GM19239 (cell line): ENCODE measurements around the gene PAM.

ENCODE experiments used
- DNase-seq: peaks from one replicate; pipeline ENCODE4 v3.0.0; 2011; ENCODE audit warnings: low spot score; ENCODE audit not compliant: insufficient read length
- FAIRE-seq: peaks from 2 replicates; lab custom pipeline; 2011; peaks lifted over from hg19 to GRCh38; lab: Jason Lieb, UNC

The PAM gene

GRCh38 chr5:102754767-102755431 lies at the start of gene PAM:
Gene PAM, plus strand, starts transcription at chr5:102755305. Its CDS starts 110,891 bp downstream, at chr5:102866196.
- DNase-seq: peak; percentile 75
- peak; percentile 84 for FAIRE-seq

GRCh38 chr5:102711525-102712385 lies 43.4 kb upstream of the PAM start:
- FAIRE-seq (no peak), DNase-seq (no peak)

- DNase-seq: no peak
- FAIRE-seq: no peak
Measured at GRCh38 chr5:102713278-102713677, 41.8 kb upstream of the PAM start.

GRCh38 chr5:102713682-102714231 lies 41.3 kb upstream of the PAM start:
- DNase-seq: no peak
- no peak for FAIRE-seq

- no peak for DNase-seq
- no peak for FAIRE-seq
Measured at GRCh38 chr5:102715082-102715807, 39.9 kb upstream of the PAM start.

GRCh38 chr5:102716017-102716416 lies 39.1 kb upstream of the PAM start:
- DNase-seq (no peak), FAIRE-seq (no peak)

GRCh38 chr5:102718819-102719218 lies 36.3 kb upstream of the PAM start:
- FAIRE-seq (no peak), DNase-seq (no peak)

GRCh38 chr5:102719886-102720285 lies 35.2 kb upstream of the PAM start:
- FAIRE-seq (no peak), DNase-seq (no peak)

GRCh38 chr5:102720969-102721368 lies 34.1 kb upstream of the PAM start:
- no peak for FAIRE-seq
- DNase-seq: no peak

- no peak for FAIRE-seq
Measured at GRCh38 chr5:102722931-102723330, 32.2 kb upstream of the PAM start.

GRCh38 chr5:102731693-102732092 lies 23.4 kb upstream of the PAM start:
- no peak for DNase-seq
- FAIRE-seq: no peak

More at GRCh38 chr5:102722931-102723330, 32.2 kb upstream of the PAM start:
- DNase-seq: no peak

- no peak for DNase-seq
- FAIRE-seq: no peak
Measured at GRCh38 chr5:102733534-102733933, 21.6 kb upstream of the PAM start.

- DNase-seq: no peak
- no peak for FAIRE-seq
Measured at GRCh38 chr5:102737161-102737560, 17.9 kb upstream of the PAM start.

GRCh38 chr5:102737805-102738469 lies 17.2 kb upstream of the PAM start:
- no peak for DNase-seq
- no peak for FAIRE-seq

- FAIRE-seq (no peak), DNase-seq (no peak)
Measured at GRCh38 chr5:102740515-102740914, 14.6 kb upstream of the PAM start.

- FAIRE-seq (no peak), DNase-seq (no peak)
Measured at GRCh38 chr5:102742215-102742614, 12.9 kb upstream of the PAM start.

- DNase-seq: no peak
- no peak for FAIRE-seq
Measured at GRCh38 chr5:102743900-102744299, 11.2 kb upstream of the PAM start.

GRCh38 chr5:102747386-102748166 lies 7.5 kb upstream of the PAM start:
- DNase-seq: no peak
- FAIRE-seq: peak; percentile 40

- DNase-seq (no peak), FAIRE-seq (no peak)
Measured at GRCh38 chr5:102749416-102750030, 5.6 kb upstream of the PAM start.
